H1 (cell line): ENCODE data around the gene ROR1. TPM values are rescaled to one million over a fixed set of nuclear protein-coding genes. Genes with fewer than 3 reads are reported as not detected.

Source experiments
- CHD7 ChIP-seq: fragments of 300-600 bp; sonication (generic); IDR thresholded peaks from 2 replicates; pipeline ENCODE4 v1.7.1; 2012; ENCODE audit warnings: low read length, moderate library complexity, mild to moderate bottlenecking, inconsistent platforms; ENCODE audit not compliant: insufficient replicate concordance
- EZH2 ChIP-seq: fragments of 200-600 bp; sonication (generic); IDR thresholded peaks from 2 replicates; pipeline ENCODE4 v1.7.1; 2012; ENCODE audit warnings: low read depth, mild to moderate bottlenecking, moderate library complexity, low read length, inconsistent platforms; ENCODE audit not compliant: severe bottlenecking
- polyA plus RNA-seq, 7 experiments: library from polyadenylated mRNA; depleted of rRNA in 3 of 7; stranded (reverse) in 5 of 7; unstranded in 2 of 7; fragments of >200 nt in 5 of 7; fragments of 200-250 nt in 2 of 7; gene quantifications; 1 replicate in 5 of 7; 2 replicates in 1 of 7; 4 replicates in 1 of 7; pipeline versions ENCODE4 v1.2.1 to v1.2.3, GENCODE V29; 2011 to 2013; ENCODE audit warnings: missing spikeins in 2 of 7, mixed read lengths in 2 of 7
- total RNA-seq: library from RNA; stranded (reverse); fragmentation: NEBNext Ultra II Directional; extraction: Animal tissue kit (Norgen Biotek cat#: 25700); gene quantifications from 2 replicates; pipeline ENCODE4 v1.2.1, GENCODE V29; 2021

ROR1 gene
- total and polyA plus RNA-seq, 2 of the 8 experiments (the other 6 are each of a cell fraction or from before 2014, with no cell fraction given): 33.6 to 73.6 TPM

DNA sequence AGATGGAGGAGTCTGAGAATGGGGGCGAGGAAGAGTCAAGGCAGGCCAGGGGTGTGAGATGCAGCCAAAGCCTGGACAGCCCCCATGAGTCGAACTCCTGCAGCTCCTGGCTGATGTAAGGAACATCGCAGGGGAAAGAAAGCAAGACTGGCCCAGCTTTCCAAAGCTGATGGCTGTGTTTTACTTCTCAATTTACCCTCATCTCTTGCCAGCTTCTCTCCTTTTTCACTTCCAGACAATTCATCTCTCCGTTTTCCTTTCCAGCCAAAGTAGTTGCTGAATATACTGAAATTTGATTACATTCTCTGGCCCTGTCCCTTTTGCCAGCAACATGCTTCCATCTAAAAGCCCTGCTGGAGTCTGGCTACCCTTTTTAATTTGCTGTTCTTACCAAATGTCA lies 389.6 kb downstream of the ROR1 start (continued):
- TF ChIP-seq CHD7 (no peak), EZH2 (no peak)
